WERI-Rb-1 (cell line): Measurements from ENCODE around the gene NPFFR1.

ENCODE experiments used
- DNase-seq: peaks from one replicate; pipeline ENCODE4 v3.0.0-alpha.2; 2020
- H3K27ac ChIP-seq: fragments of 250-450 bp; sonication (Bioruptor Pico); 2 replicates; pipeline ENCODE4 v1.5.1; 2020; ENCODE audit warnings: mild to moderate bottlenecking, moderate library complexity
- H3K27me3 ChIP-seq: fragments of 250-450 bp; sonication (Bioruptor Pico); 2 replicates; pipeline ENCODE4 v1.5.1; 2021; ENCODE audit warnings: mild to moderate bottlenecking, low read depth, moderate library complexity; ENCODE audit not compliant: insufficient read depth, severe bottlenecking
- H3K36me3 ChIP-seq: fragments of 250-450 bp; sonication (Bioruptor Pico); 2 replicates; pipeline ENCODE4 v1.5.1; 2020; ENCODE audit warnings: mild to moderate bottlenecking, moderate library complexity
- H3K4me3 ChIP-seq: 2 replicates; pipeline ENCODE4 v1.5.1; 2011; ENCODE audit warnings: low read depth, mild to moderate bottlenecking, control low read depth, low read length
- H3K9me3 ChIP-seq: fragments of 250-450 bp; sonication (Bioruptor Pico); 2 replicates; pipeline ENCODE4 v1.5.1; 2021; ENCODE audit warnings: mild to moderate bottlenecking, moderate library complexity; ENCODE audit not compliant: severe bottlenecking
- TF ChIP-seq, protein P1 (sequence below): IDR thresholded peaks from 2 replicates; pipeline ENCODE4 v1.5.1; 2011; ENCODE audit warnings: low read depth, mild to moderate bottlenecking, control low read depth, inconsistent platforms, low read length

Gene NPFFR1

DNA sequence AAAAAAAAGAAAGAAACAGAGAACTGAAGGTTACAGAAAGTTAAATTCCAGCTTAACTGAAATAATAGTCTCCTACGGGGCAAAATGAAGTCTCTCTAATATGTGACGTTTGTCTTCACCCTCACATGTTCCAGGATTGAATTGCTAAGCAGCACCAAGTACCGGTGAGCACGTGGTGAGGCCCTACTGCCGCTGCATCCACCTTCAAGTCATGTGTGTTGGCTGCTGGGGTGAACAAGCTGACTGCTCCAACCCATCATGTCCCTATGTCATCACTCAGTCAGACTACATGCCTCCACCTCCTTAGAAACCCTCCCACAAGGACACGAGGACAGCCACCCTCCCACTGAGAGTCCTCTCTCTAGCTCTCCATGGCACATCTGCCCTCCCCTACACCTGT is 35.4 kb upstream of the NPFFR1 start:
- H3K9me3 ChIP-seq, result no peaks in the 10 kb centered on the region
- no peak for DNase-seq

DNA sequence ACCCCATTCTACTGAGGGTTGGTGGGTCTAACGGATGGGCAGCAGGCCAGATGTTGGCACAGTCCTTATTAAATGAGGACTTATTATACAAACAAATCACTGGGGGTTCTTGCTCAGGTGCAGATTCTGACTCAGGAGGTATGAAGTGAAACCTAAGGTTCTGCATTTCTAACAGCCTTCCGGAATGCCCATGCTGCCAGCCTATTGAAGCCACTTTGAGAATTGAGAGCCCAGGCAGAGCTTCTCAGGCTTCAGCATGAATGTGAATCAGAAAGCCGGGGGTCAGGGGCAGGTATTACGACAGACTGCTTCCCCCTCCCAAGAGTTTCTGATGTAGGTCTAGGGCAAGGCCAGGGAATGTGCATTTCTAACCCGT is 34.1 kb upstream of the NPFFR1 start:
- no peaks in the 10 kb centered on the region for H3K27me3 ChIP-seq
- no peak overlapping the region for H3K27ac ChIP-seq
- no peak overlapping the region for H3K4me3 ChIP-seq
- no peak for DNase-seq
- TF ChIP-seq, protein P1, sequence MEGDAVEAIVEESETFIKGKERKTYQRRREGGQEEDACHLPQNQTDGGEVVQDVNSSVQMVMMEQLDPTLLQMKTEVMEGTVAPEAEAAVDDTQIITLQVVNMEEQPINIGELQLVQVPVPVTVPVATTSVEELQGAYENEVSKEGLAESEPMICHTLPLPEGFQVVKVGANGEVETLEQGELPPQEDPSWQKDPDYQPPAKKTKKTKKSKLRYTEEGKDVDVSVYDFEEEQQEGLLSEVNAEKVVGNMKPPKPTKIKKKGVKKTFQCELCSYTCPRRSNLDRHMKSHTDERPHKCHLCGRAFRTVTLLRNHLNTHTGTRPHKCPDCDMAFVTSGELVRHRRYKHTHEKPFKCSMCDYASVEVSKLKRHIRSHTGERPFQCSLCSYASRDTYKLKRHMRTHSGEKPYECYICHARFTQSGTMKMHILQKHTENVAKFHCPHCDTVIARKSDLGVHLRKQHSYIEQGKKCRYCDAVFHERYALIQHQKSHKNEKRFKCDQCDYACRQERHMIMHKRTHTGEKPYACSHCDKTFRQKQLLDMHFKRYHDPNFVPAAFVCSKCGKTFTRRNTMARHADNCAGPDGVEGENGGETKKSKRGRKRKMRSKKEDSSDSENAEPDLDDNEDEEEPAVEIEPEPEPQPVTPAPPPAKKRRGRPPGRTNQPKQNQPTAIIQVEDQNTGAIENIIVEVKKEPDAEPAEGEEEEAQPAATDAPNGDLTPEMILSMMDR, result no peak
- H3K9me3 ChIP-seq, result no peaks in the 10 kb centered on the region
- peaks cover 6% of the 10 kb centered on the region for H3K36me3 ChIP-seq

More for the DNA sequence above, 35.4 kb upstream of the NPFFR1 start:
- TF ChIP-seq, protein P1, result no peak
- Histone ChIP-seq H3K27me3 (no peaks in the 10 kb centered on the region), H3K36me3 (peaks cover 11% of the 10 kb centered on the region), H3K27ac (no peak overlapping the region), H3K4me3 (no peak overlapping the region)

DNA sequence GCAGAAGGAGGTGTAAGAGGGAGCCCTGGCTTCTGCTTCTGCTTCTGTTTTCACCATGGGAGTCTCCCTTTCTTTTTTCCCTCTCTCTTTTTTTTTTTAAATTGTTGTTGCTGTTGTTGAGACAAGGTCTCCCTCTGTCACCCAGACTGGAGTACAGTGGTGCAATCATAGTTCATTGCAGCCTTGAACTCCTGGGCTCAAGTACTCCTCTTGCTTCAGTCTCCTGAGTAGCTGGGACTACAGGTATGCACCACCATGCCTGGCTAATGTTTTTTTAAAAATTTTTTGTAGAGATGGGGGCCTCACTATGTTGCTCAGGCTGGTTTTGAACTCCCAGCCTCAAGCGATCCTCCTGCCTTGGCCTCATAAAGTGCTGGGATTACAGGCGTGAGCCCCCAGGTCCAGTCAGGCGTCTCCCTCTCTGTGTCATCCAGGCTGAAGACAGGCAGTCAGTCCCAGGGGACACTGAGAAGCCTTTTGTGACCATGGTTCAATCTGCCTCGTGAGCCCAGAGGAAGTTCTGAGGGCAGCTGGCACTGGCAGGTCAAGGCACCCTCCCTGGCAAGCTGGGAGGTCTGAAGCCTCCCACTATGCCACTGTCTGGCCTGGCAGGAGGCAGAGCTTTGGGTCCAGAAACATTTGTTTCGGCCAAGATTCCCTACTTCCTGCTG is 33.6 kb upstream of the NPFFR1 start:
- Histone ChIP-seq H3K36me3 (peaks cover 6% of the 10 kb centered on the region), H3K27me3 (no peaks in the 10 kb centered on the region), H3K27ac (no peak overlapping the region), H3K4me3 (no peak overlapping the region), H3K9me3 (no peaks in the 10 kb centered on the region)
- DNase-seq, result no peak
- TF ChIP-seq, protein P1, result no peak

DNA sequence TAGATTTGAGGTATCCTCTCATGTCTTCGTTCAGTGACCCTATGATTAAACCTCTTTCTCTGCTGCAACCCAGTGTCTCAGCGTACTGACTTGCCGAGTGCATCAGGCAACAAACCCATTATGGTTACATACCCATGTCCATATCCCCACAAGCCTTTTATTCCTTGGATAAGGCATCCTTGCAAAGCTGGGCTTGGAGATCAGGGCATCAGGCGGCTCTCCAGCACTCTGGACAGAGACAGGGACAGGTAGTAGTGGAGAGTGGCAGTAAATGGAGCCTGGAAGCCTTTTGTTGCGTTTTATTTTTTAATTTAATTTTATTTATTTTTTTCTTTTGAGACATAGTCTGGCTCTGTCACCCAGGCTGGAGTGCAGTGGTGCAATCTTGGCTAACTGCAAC is 32.0 kb upstream of the NPFFR1 start:
- Histone ChIP-seq H3K36me3 (no peaks in the 10 kb centered on the region; the same call in 1 of the 2 replicates), H3K9me3 (no peaks in the 10 kb centered on the region), H3K27me3 (no peaks in the 10 kb centered on the region), H3K4me3 (no peak overlapping the region), H3K27ac (no peak overlapping the region)
- no peak for DNase-seq
- TF ChIP-seq, protein P1, result no peak

DNA sequence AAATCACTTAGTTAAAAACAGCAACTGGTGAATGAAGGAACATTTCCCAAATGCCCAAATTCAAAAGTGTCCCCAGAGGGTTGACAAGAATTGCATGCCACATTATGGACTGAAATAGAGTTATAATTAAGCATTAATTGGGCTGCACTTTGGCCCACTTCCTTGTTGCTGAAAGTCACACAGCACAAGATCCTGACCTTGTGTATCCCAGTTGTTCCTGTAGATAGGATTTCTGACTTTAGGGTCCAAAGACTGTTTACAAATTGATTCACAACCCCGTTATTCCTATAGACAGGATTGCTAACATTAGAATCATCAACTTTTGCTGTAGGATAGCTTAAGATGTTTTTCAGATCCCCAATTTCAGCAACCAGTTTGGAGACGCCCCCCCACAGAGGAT is 31.5 kb upstream of the NPFFR1 start:
- no peak for DNase-seq
- no peaks in the 10 kb centered on the region for H3K9me3 ChIP-seq
- TF ChIP-seq, protein P1, result no peak
- H3K27ac ChIP-seq, result no peak overlapping the region
- H3K36me3 ChIP-seq, result no peaks in the 10 kb centered on the region
- H3K27me3 ChIP-seq, result no peaks in the 10 kb centered on the region
- no peak overlapping the region for H3K4me3 ChIP-seq

DNA sequence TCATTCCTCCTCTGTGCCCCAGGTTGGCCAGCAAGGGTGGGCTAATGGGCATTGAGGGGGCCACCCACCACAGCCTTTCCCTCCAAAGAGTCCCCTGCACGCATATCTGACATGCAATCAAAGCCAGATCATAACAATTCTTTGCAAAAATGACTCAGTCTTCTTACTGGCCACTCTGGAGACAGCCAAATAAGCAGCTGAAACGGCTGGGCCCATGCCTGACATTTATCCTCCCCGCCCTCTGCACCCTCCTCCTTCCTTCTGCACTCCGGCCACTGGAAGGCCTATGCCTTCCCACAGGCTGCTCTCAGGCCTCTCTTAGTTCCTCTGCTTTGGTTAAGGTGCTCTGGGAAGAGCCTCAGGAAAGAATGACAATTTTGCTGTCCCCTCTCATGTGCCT is 29.2 kb upstream of the NPFFR1 start:
- H3K4me3 ChIP-seq, result no peak overlapping the region
- H3K36me3 ChIP-seq, result no peaks in the 10 kb centered on the region
- TF ChIP-seq, protein P1, result no peak
- H3K9me3 ChIP-seq, result no peaks in the 10 kb centered on the region
- no peak for DNase-seq
- H3K27ac ChIP-seq, result no peak overlapping the region
- no peaks in the 10 kb centered on the region for H3K27me3 ChIP-seq
